GM18861 (cell line): ENCODE results near the gene GANC.

Experiments used
- ATAC-seq: cut with Tn5 transposase; IDR thresholded peaks from one replicate; pipeline ENCODE4 v1.9.1; 2021; ENCODE audit not compliant: unreplicated experiment

Gene GANC

DNA sequence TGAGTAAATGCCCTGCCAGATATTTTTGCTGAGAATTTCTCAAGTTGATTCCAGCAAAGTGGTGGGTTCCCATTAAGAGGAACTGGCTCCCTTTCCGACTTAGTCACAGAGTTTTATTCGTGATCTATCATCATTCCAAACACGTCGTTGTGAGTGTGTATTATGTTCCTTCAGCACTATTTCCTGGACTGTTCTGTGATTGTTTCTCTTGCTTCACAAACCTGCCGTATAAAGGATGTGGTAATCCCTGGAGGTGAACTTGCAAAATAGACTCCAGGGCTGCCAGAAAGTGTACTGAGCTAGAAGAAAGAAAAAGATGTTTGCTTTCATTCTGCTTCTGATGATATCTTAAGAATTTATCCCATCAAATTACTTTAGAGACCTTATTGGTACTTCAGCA lies 71.8 kb downstream of the GANC start:
- no peak for ATAC-seq

DNA sequence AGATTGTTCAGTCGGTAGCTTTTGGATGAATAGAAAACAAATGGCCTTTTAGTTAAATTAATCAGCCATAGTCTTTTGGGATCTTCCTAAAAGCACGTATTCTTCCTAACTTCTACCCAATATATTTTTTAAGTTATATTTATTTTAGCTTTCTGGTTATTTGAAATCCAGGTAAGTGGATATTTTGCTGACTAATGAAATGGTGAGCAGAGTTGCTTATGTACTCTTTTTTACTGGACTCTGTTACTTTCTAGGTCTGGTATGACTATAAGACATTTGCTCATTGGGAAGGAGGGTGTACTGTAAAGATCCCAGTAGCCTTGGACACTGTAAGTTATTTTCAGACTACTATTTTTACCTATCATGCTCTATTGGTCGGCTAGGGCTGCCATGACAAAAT lies 72.5 kb downstream of the GANC start:
- no peak for ATAC-seq

DNA sequence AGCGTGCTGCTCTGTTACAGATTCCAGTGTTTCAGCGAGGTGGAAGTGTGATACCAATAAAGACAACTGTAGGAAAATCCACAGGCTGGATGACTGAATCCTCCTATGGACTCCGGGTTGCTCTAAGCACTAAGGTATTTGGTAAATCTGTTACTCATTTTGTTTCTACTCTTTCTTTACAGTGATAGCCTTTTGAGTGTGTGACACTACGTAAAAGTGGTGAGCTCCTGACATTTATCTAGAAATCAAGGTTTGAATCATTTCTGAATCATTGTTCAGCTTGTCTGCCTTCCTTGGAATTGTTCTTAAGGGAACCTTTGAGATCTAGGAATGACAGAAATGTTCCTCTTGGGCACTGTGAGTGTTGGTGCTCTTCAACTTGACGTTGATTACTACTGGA lies 75.1 kb downstream of the GANC start:
- ATAC-seq: no peak

DNA sequence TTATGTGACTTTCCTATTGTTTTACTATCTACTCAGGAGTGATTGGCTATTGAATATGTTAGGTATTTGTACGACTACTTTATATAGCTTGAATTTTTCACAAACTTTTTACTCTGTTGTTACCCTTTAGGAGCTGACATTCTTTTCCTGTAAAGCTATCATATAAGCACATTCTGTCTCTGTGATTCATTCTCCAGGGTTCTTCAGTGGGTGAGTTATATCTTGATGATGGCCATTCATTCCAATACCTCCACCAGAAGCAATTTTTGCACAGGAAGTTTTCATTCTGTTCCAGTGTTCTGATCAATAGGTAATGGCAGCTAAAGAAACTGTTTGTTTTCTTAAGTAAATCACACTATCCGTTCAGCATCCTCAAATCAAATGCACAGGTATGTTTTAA lies 76.2 kb downstream of the GANC start:
- no peak for ATAC-seq

DNA sequence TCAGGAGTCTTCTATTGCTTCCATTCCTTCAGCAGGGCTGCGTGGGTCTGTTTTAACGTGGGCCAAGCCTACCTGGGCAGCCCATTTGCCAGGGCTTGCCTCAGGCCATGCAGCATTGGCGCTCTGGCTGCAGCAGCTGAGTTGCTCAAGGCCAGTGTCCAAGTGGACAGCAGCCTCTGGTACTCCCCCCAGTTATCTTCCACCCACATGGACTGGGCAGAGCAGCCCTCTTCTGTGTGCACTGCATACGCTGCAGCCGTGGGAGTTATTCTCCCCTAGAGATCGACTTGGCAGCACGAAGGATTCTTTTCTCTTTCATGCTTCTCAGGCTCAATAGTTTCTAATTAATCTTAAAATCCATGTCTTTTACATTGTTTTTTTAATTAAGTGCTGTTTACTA lies 79.4 kb downstream of the GANC start:
- ATAC-seq: no peak

DNA sequence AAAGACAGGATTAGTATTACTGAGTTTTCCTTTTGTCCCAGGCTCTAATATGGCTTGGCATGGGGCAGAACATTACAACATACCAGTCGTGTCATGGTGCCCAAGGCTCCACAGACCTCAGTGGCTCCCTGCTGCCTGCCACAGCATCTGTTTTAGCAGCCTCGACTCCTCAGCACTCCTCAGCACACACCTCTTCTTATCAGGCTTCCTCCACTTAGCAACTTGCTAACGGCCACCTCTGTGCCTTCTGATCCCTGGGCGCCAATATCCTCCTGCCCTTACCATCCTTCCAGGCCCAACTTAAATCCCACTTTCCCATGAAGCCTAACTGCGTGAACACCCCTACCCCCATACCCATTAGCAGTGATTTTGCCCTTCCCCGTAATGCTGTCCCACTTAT lies 80.1 kb downstream of the GANC start:
- no peak for ATAC-seq

DNA sequence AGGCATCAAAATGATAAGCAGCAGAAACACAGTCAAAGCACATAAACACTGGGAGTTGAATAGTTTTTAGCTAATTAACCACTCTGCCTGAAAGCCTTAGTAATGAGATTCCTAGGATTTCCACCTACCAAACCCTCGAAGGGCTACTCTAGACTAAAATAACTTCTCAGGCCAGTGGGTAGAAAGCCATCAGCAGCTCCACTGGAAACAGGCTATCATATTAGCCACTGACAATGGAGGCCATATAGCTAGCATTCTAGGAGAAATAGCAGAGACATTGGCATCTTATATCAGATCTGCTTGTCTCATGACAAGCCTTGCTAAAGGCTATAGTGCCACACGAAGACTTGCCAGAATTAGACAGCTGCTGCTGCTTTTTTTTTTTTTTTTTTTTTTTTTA lies 81.8 kb downstream of the GANC start:
- no peak for ATAC-seq

DNA sequence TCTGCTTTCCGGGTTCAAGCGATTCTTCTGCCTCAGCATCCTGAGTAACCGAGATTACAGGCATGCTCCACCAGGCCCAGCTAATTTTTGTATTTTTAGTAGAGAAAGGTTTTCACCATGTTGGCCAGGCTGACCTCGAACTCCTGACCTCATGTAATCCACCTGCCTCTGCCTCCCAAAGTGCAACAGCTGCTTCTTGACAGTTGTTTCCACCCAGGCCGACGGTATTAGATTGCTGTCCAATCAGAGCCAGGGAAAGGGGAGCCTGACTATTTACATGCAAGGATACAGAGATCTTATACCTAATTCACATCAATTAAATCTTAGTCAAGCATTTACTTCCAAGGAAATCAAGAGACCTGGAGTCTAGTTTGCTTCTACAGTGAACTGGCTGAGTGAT lies 82.3 kb downstream of the GANC start:
- ATAC-seq: no peak

DNA sequence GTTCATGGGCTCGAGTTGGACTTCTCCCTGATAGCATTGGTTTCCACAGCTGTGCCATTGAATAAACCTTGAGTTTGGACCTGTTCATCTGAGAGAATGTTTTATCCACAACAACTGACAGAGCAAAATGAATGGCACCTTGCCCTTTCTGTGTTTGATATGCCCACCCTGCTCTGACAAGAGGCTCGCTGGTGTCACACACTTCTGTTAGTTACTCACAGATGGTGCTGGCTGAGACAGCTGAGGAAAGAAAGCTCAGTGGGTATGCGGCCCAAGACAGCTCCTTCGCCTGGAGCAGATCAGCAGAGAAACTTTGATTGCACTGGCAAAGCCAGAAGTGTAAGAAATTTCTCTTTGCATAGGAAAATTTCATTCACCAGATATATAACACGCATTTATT lies 83.8 kb downstream of the GANC start:
- no peak for ATAC-seq

DNA sequence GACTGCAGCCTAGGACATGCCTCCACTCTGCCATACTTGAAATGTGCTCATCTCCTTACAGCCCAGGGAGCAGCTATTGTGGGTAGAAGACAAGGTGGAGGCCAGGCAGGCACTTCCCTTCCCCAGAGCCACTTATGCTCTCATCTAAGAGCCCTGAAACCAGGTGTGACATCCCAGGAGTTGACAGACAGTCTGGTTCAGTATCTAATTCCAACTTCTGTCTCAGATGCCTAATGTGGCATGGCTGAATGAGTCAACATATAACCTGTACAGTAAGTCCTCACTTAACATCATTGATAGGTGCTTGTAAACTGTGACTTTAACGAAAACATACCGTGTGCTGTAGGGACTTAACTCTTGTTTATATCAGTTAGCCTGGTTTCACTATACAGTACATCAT lies 85.1 kb downstream of the GANC start:
- ATAC-seq: no peak

DNA sequence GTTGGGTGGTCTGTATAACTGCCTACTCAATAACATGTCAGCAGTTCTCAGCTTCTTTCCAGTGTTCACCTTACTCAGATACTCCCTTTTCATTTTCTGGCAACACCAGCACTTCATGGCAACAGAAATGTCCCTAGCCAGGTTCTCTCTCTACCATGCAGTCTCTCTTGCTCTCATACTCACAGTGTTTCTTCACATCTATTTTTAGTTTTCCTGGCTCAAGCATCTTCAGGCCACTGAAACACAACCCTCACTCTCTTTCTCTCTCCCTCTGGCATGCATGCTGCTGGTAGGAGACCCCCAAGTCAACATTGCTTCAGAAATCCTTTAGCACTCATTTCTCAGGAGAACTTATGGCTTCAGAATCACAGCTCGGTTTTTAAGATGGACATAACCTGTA lies 86.2 kb downstream of the GANC start, which contains the start of gene CAPN3:
Gene CAPN3, plus strand, starts transcription at position 253 of the 400 bp plus-strand sequence. CDS start 305 bp downstream, outside the sequence.
- ATAC-seq: no peak

DNA sequence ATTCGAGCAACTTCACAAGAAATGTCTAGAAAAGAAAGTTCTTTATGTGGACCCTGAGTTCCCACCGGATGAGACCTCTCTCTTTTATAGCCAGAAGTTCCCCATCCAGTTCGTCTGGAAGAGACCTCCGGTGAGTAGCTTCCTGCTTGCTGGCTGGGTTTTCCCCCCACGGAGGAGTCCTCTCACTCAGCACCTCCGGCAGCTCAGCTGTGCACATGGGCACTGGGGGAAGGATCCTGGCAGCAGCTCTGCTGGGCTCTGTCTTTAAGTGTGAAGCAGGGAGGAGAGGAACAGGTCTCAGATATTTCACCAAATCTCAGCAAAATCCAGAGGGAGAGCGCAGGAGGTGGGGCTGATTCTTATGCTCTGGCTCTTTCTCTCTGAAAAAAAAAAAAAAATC lies 87.0 kb downstream of the GANC start:
- ATAC-seq: no peak

DNA sequence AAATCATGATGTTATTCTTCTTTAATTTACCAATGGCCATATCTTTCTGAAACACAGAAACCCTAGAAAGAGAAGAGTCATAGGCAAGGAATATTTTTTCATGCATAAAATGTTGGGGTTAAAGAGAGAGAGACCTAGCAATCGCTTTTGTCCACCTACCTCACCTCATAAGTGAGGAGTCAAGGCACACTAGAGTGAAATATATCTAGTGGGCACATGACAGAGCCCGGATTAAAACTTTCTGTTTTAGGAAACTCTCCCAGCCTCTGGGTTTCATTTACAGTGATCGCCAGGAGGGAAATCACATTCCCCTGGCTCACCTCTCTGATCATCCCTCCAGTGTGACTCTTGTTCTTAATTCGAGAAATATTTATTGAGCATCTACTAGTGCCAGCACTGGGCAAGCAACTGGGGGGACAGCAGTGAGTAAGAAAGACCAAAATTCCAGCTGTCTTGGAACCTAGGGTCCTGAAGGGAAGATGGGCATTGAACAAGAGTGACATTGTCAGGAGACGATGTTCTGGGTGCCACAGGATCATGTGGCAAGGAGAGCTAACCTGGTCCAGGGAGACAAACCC lies 87.6 kb downstream of the GANC start:
- ATAC-seq: no peak

DNA sequence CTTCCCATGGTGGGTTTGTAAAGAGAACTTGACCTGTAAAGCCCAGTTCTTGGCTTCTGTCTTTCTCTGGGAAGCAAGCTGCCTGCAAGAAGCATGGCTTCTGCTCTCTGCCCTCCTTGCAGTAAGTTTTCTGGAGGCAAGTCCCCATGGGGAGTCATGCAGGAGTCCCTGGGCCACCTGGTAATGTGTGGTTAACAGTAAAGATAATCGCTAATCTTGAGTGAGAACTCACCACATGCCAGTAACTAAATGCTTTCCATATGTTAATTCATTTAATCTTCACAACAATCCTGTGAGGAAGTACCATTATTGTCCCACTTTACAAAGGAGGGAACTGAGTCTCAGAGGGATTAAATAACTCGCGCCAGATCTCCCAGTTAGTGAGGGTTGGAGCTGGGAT lies 90.5 kb downstream of the GANC start:
- no peak for ATAC-seq

DNA sequence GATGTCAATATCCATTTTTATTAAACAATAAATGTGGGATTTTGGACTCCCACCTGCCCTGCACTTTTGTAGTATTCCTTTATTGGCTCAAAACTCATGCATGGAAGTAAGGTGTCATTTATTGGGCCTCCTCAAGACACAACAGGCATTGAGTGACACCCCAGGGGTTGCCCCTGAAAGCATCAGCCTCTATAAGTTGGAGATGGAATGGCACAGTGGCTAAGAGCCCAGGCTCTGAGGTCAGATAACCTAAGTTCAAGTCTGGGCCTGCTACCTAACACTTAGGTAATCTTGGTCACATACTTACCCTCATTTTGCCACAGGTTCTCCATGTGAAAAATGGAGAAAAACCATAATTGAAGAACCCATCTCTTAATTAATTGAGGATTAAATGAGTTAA lies 90.9 kb downstream of the GANC start:
- ATAC-seq: no peak

DNA sequence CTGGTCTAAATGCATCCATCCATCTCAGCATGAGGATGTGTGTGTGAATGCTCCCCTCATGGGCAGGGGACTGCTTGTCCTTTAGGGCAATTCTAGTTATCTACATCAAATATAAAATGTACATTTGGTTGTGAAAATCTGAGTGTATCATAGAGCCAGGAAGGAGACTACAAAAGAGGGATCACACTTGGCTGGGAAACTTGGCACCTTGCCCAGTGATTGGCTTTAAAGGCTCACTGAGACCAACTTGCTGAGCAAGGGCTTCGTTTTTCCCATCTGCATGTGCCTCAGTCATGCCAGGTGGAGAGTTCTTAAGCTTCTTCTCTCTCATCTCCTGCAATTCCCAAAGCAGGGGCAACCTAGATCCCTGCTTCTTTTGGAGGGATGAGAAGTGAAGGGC lies 91.5 kb downstream of the GANC start:
- no peak for ATAC-seq

DNA sequence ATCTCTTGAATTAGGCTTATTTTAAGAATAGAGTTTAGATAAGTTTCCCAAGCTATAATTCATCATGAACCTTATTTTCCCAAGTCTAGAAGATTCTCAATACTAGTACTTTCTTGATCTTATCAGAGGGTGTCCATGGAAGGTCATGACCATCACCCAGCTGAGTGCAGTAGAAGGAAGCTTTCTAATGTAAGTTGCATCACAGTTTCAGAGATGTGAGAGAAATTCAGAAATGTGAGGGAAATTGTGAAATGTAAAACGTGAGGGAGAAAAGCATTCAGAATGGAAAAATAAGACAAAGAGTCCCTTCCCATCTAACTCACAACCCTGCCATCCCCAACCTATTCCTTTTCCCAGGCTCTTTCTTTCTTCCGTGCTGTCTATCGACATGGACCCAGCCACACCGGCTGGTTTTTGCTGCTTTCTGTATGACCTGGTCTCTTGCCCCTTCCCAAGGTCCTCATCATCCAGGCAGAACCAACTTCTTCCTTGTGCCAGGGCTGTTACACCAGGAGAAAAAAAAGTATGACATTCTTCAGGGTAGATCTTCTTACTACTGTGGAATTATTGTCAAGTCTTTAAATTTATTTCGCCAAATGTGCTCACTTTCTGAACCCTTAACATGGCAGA lies 93.0 kb downstream of the GANC start:
- no peak for ATAC-seq

DNA sequence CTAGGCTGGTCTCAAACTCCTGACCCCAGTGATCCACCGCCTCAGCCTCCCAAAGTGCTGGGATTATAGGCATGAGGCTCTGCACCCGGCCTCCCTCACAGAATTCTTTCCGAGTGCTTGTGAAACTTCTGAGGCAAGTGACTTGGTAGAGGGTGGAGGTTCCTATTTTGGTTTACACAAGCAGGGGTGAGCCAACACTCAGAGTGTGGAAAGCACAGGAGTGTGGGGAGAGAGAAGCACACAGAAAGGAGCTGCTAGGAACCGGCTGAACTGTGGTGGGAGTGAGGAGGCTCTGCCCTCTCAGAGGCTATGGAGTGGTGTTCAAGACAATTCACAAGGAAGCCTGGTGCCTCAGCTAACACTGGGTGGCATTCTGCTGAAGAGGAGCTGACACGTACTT lies 94.0 kb downstream of the GANC start:
- no peak for ATAC-seq

DNA sequence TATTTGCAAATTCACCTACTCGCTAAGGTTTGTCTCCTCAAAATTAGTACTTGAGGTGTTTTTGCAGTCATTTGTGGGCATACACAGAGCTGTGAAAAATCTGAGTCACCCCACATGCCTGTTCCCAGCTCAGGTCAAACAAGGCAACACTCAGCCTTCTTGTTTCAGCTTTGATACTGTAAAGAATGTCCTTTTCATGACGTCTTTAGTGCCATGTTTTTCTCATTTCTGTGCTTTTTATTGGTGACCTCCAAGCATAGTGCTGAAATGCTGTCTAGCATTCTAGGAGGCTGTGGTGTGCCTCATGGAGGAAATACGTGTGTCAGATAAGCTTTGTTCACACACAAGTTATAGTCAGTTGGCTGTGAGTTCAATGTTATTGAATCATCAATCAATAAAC lies 95.1 kb downstream of the GANC start:
- no peak for ATAC-seq

DNA sequence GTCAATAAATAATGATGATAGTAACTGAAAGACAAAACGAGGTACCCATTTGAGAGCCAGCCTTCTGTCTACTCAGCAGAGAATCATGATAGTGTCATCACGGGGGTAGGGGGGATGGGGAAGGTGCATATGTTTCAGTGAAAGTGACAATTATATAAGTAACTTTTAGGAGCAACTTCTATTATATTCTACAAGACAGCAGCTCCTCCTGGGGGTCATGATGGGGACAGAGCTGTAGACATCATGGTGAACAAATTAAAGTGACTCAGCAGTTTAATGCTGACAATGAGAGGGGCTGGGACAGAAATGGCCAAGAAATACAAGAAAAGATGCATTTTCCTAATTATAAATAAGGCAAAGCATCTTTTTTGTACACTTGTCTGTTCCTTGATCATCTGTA lies 98.1 kb downstream of the GANC start:
- ATAC-seq: no peak

DNA sequence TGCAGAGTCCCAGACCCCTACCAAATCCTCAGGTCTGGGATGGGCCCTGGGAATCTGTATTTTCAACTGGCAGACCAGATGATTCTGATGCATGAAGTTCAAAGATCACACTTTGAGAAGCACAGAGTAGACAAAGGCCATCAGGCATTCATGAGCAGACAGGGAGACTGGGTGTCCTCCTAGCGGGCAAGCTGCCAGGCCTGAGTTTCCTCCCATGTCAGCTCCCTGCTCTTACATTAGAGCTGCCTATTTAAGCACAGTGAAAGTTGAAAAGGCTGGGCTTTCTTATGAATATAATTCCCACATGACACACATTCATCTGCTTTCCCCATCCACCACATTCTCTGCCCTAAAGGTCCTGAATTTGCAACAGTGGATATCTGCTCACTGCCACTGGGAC lies 100.3 kb downstream of the GANC start:
- ATAC-seq: no peak

DNA sequence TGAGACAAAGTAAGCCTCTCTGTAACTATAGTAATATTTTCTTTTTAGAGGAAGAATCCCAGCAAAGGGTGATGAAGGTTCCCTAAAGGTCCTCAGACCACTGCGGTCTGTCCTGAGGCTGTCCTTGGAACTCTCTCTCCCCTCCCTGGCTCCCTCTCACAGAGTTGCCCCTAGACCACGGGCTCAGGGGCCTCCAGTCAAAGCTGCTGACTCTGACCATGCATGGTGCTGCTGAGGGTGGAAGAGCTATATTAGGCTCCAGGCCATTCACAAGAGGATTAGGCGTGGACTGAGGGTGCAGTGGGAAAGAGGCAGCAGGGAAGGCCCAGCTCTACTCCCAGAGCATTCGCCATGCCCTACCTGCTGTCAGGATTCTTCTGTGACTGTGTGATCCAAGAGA lies 100.9 kb downstream of the GANC start:
- no peak for ATAC-seq

DNA sequence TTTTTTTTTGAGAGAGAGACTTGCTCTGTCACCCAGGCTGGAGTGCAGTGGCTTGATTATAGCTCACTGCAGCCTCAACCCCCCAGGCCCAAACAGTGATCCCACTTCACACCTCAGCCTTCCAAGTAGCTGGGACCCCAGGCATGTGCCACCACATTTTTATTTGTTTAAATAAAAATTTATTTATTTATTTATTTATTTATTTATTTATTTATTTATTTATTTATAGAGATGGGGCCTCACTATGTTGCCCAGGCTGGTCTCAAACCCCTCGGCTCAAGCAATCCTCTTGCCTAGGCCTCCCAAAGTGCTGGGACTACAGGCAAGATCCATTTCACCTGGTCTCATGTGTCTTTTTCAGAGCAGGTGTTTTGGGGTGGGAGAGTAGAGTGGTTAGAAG lies 101.8 kb downstream of the GANC start:
- ATAC-seq: no peak
